OCI-LY7 (cell line): Measurements from ENCODE around the gene DFFA. TPM values are rescaled to one million over a fixed set of nuclear protein-coding genes. Genes with fewer than 3 reads are reported as not detected.

Experiments used
- BruUV-seq: library from RNA; stranded (reverse); fragments of 400-500 nt; replicated peaks from 2 replicates; lab custom pipeline; 2021; lab: Mats Ljungman, UMichigan
- CTCF ChIA-PET: fragments of 300-600 bp; sonication (Branson Sonifier 250); formaldehyde crosslinking; loops from one replicate; lab custom pipeline; 2022; ENCODE audit warnings: antibody characterized with exemption; ENCODE audit not compliant: unreplicated experiment; lab: Charles Lee
- POLR2A ChIA-PET: fragments of 300-600 bp; sonication (Branson Sonifier 250); formaldehyde crosslinking; loops from one replicate; lab custom pipeline; 2022; ENCODE audit warnings: antibody characterized with exemption; lab: Charles Lee
- DNase-seq: peaks from one replicate; pipeline ENCODE4 v3.0.0-alpha.2; 2015; ENCODE audit warnings: low spot score
- H2AFZ ChIP-seq: fragments of 200-600 bp; sonication (generic), shearing (Covaris generic); 2 replicates; pipeline ENCODE4 v1.6.1; 2014; ENCODE audit warnings: mild to moderate bottlenecking, antibody characterized with exemption, low read length, moderate library complexity
- H3K27ac ChIP-seq: fragments of 200-600 bp; sonication (generic); 2 replicates; pipeline ENCODE4 v1.5.1; 2014; ENCODE audit warnings: mixed run types, low read depth, mild to moderate bottlenecking, moderate library complexity, low read length, inconsistent platforms; ENCODE audit not compliant: poor library complexity, severe bottlenecking
- H3K36me3 ChIP-seq: fragments of 200-600 bp; sonication (generic); 2 replicates; pipeline ENCODE4 v1.6.1; 2014; ENCODE audit warnings: mild to moderate bottlenecking, antibody characterized with exemption, low read length, moderate library complexity, mixed read lengths; ENCODE audit not compliant: insufficient read depth
- H3K4me1 ChIP-seq: fragments of 200-600 bp; sonication (generic); 2 replicates; pipeline ENCODE4 v1.5.1; 2014; ENCODE audit warnings: mild to moderate bottlenecking, low read length; ENCODE audit not compliant: insufficient read depth, poor library complexity, severe bottlenecking
- H3K4me2 ChIP-seq: fragments of 200-600 bp; sonication (generic); 2 replicates; pipeline ENCODE4 v1.6.1; 2014; ENCODE audit warnings: mild to moderate bottlenecking, low read length
- H3K4me3 ChIP-seq: fragments of 200-600 bp; sonication (generic); 2 replicates; pipeline ENCODE4 v1.5.1; 2014; ENCODE audit warnings: mild to moderate bottlenecking, low read depth, low read length; ENCODE audit not compliant: poor library complexity, severe bottlenecking
- H3K79me2 ChIP-seq: fragments of 200-600 bp; sonication (generic); 2 replicates; pipeline ENCODE4 v1.6.1; 2016; ENCODE audit warnings: low read depth, mild to moderate bottlenecking, low read length, moderate library complexity, mixed read lengths; ENCODE audit not compliant: insufficient read depth
- H3K9me2 ChIP-seq: fragments of 200-600 bp; sonication (generic); 2 replicates; pipeline ENCODE4 v1.6.1; 2016; ENCODE audit warnings: mild to moderate bottlenecking, low read length, mixed read lengths; ENCODE audit not compliant: insufficient read depth
- H3K9me3 ChIP-seq: fragments of 200-600 bp; sonication (generic); 2 replicates; pipeline ENCODE4 v1.6.1; 2014; ENCODE audit warnings: mild to moderate bottlenecking, mixed run types, low read length, mixed read lengths
- H4K20me1 ChIP-seq: fragments of 200-600 bp; sonication (generic); 2 replicates; pipeline ENCODE4 v1.6.1; 2014; ENCODE audit warnings: mild to moderate bottlenecking, antibody characterized with exemption, low read length, moderate library complexity, mixed read lengths; ENCODE audit not compliant: insufficient read depth
- CTCF ChIP-seq: fragments of 200-600 bp; sonication (generic); conservative IDR thresholded peaks from 2 replicates; pipeline ENCODE4 v1.5.1; 2014; ENCODE audit warnings: mild to moderate bottlenecking, antibody characterized with exemption, low read length, moderate library complexity, mixed read lengths
- EZH2phosphoT487 ChIP-seq: fragments of 200-600 bp; sonication (generic); IDR thresholded peaks from 2 replicates; pipeline ENCODE4 v1.6.1; 2018; ENCODE audit warnings: low read depth, borderline replicate concordance, mild to moderate bottlenecking, mixed run types, antibody characterized with exemption, low read length, moderate library complexity, mixed read lengths
- intact Hi-C: fragments of 100-400 bp; cut with micrococcal nuclease; formaldehyde crosslinking; loops from one replicate; pipeline ENCODE4 v1.10.0; 2022; ENCODE audit not compliant: unreplicated experiment
- total RNA-seq, 2 experiments: library from RNA; depleted of rRNA in 1 of 2; stranded (reverse); fragments of >200 nt in 1 of 2; shearing (Covaris generic) in 1 of 2; gene quantifications; 2 replicates each; pipeline ENCODE4 v1.2.3, GENCODE V29; 2014 to 2022

The DFFA gene
- total RNA-seq, 2 experiments from 2014 or later: 64.6 to 79.0 TPM

- Histone ChIP-seq H3K9me2 (no peaks in the 10 kb centered on the region), H3K4me3 (no peak overlapping the region), H4K20me1 (no peaks in the 10 kb centered on the region), H2AFZ (no peak overlapping the region), H3K36me3 (peaks cover 13% of the 10 kb centered on the region), H3K27ac (no peak overlapping the region), H3K9me3 (no peaks in the 10 kb centered on the region), H3K79me2 (peaks cover 29% of the 10 kb centered on the region; the same call in 1 of the 2 replicates), H3K4me1 (no peaks in the 10 kb centered on the region), H3K4me2 (no peak overlapping the region)
- DNase-seq: no peak
- intact Hi-C loops: no loop called here
- CTCF ChIA-PET: interaction anchor here (0.7 kb wide), 1 partner anchor 40 kb away, joined by 3 read pairs; no protein-coding TSS in a partner anchor
- no TSS peak for BruUV-seq
- TF ChIP-seq CTCF: no peak
- no peak for TF ChIP-seq EZH2phosphoT487
- POLR2A ChIA-PET: no interaction called here
Measured at GRCh38 chr1:10484521-10484920, 12.2 kb upstream of the DFFA start.

GRCh38 chr1:10480614-10481013 lies 8.3 kb upstream of the DFFA start:
- TF ChIP-seq CTCF (no peak), EZH2phosphoT487 (no peak)
- Histone ChIP-seq H3K9me3 (no peaks in the 10 kb centered on the region), H3K9me2 (no peaks in the 10 kb centered on the region), H3K4me3 (no peak overlapping the region), H3K79me2 (peaks cover 46% of the 10 kb centered on the region), H2AFZ (no peak overlapping the region), H3K36me3 (peaks cover 8% of the 10 kb centered on the region), H3K27ac (no peak overlapping the region), H3K4me1 (peaks cover 10% of the 10 kb centered on the region), H4K20me1 (no peaks in the 10 kb centered on the region), H3K4me2 (no peak overlapping the region)
- POLR2A ChIA-PET: no interaction called here
- intact Hi-C loops: no loop called here
- BruUV-seq: no TSS peak
- DNase-seq: no peak
- CTCF ChIA-PET: no interaction called here

DNA sequence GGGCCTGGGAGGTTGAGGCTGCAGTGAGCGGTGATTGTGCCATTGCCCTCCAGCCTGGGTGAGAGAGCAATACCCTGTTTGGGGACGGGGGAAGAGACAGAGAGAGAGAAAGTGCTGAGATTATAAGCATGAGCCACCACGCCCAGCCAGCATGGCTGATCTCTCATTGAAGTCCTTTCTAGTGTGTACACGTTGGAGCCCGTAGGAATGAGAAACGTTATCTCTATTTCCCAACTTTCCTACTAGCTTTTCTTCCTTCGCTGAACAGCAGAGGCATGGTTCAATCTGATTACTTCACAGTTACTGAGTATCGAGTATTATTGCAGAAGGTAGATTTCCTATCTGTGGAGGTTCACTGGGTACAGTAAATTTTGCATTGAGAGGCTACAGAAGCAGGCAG lies 7.0 kb upstream of the DFFA start:
- DNase-seq: no peak
- Histone ChIP-seq H3K27ac (no peak overlapping the region), H4K20me1 (no peaks in the 10 kb centered on the region), H3K4me3 (no peak overlapping the region), H3K79me2 (peaks cover 39% of the 10 kb centered on the region), H3K36me3 (peaks cover under 1% of the 10 kb centered on the region; the same call in 1 of the 2 replicates), H3K9me3 (no peaks in the 10 kb centered on the region), H3K9me2 (no peaks in the 10 kb centered on the region), H2AFZ (no peak overlapping the region), H3K4me2 (no peak overlapping the region), H3K4me1 (peaks cover 14% of the 10 kb centered on the region)
- CTCF ChIA-PET: no interaction called here
- no TSS peak for BruUV-seq
- intact Hi-C loops: loop anchor here (10.0 kb wide), 1 partner anchor 444 kb away; the partner anchor contains the start of gene UBE4B
- TF ChIP-seq CTCF (no peak), EZH2phosphoT487 (no peak)
- POLR2A ChIA-PET: interaction anchor here (1.1 kb wide), 1 partner anchor 19 kb away, joined by 3 read pairs; no protein-coding TSS in a partner anchor
